HepG2 (cell line): ENCODE data around the gene STC2. TPM values are rescaled to one million over a fixed set of nuclear protein-coding genes. Genes with fewer than 3 reads are reported as not detected.

Experiments
- AGO2 ChIP-seq: fragments of 200-400 bp; formaldehyde crosslinking; optimal IDR thresholded peaks from 2 replicates; pipeline ENCODE3; 2017; ENCODE audit warnings: mild to moderate bottlenecking, low read depth, low read length, moderate library complexity
- CBFB ChIP-seq: sonication (generic); formaldehyde crosslinking; IDR thresholded peaks from 2 replicates; pipeline ENCODE4 v1.4.0; 2020; ENCODE audit warnings: missing genetic modification reagents
- RFXAP ChIP-seq: sonication (generic); formaldehyde crosslinking; IDR thresholded peaks from 2 replicates; pipeline ENCODE4 v1.4.0; 2020; ENCODE audit warnings: missing genetic modification reagents, borderline replicate concordance
- SALL1 ChIP-seq: sonication (generic); formaldehyde crosslinking; IDR thresholded peaks from 2 replicates; pipeline ENCODE4 v1.8.0; 2022; ENCODE audit warnings: mild to moderate bottlenecking, missing genetic modification reagents
- ZNF556 ChIP-seq: sonication (generic); formaldehyde crosslinking; IDR thresholded peaks from 2 replicates; pipeline ENCODE4 v1.4.0; 2020; ENCODE audit warnings: mild to moderate bottlenecking, missing genetic modification reagents, borderline replicate concordance
- ZNF770 ChIP-seq: sonication (generic); formaldehyde crosslinking; IDR thresholded peaks from 2 replicates; pipeline ENCODE4 v1.5.0; 2020; ENCODE audit warnings: mild to moderate bottlenecking, missing genetic modification reagents
- ZNF878 ChIP-seq: sonication (generic); formaldehyde crosslinking; IDR thresholded peaks from 2 replicates; pipeline ENCODE4 v1.8.1; 2023; ENCODE audit warnings: mild to moderate bottlenecking, missing genetic modification reagents, moderate library complexity
- polyA plus RNA-seq, 8 experiments: library from polyadenylated mRNA; depleted of rRNA in 3 of 8; stranded (reverse) in 7 of 8; unstranded in 1 of 8; fragments of >200 nt; fragmentation: Illumina TruSeq in 4 of 8; extraction: Trizol in 4 of 8; gene quantifications; 2 replicates each; pipeline versions ENCODE4 v1.2.1 to v1.2.3, GENCODE V29; 2011 to 2016; ENCODE audit warnings: low read depth in 4 of 8, missing spikeins in 1 of 8, mixed read lengths in 1 of 8; ENCODE audit not compliant: insufficient read depth in 1 of 8
- total RNA-seq, 5 experiments: library from RNA; depleted of rRNA; stranded (reverse); fragments of >200 nt; fragmentation: Illumina TruSeq; extraction: Trizol; gene quantifications; 2 replicates each; pipeline ENCODE4 v1.2.3, GENCODE V29; 2016; ENCODE audit warnings: low read depth in 1 of 5
- TF ChIP-seq, protein P1 (sequence below), 2 experiments: fragments of 450-650 bp in 1 of 2; sonication (generic) in 1 of 2; formaldehyde crosslinking in 1 of 2; IDR thresholded peaks; 2 replicates each; pipeline versions ENCODE4 v1.6.1 to v1.8.0; 2016 to 2022; ENCODE audit warnings: antibody characterized with exemption in 1 of 2, mild to moderate bottlenecking in 1 of 2, missing genetic modification reagents in 1 of 2
- TF ChIP-seq, protein P2 (sequence below): sonication (generic); formaldehyde crosslinking; IDR thresholded peaks from 2 replicates; pipeline ENCODE4 v1.5.1; 2020; ENCODE audit warnings: mild to moderate bottlenecking, missing genetic modification reagents

STC2 gene
- total and polyA plus RNA-seq, 2 of the 13 experiments (the other 11 are each of a cell fraction or from before 2014, with no cell fraction given) = 27.1 to 69.2 TPM

DNA sequence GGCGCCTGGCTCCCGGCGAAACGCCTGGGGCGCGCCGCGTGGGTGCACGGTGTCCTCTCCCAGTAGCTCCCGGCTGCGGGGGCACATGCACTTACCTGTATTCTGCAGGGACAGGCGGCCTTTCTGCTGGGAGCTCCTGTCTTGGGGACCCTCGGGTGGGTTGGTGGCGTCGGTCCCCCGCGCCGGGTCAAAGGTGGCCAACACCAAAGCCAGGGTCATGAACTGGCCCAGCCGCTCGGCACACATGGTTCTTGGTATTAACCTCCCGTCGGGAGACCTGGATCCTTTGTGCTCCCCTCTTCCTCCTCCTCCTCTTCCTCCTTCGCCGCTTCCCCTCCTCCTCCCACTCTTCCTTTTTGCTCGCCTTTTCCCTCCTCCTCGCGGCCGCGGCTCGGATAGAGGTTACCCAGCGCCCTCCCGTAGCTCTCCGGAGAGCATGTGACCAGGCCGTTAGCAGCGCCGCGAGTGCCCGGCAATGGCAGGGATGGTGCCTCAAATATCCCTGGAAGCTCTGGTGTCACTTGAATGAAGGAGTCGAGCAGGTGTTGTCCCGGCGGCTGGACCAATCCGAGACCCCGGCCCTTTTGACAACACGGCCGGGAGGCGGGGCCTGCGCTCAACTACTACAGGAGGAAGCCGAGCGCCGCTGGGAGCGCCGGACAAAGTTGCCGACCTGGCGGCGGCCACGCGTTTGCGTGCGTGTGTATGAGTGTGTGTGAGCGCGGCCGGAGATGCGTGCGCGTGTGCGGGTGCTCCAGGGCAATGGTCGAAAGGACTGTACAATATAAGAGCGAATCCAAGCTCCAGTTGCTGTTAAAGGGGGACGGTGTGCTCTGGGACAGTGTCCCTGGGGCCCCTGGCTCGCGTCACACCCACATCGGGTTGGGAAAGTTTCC is at the start of gene STC2 (continued):
- TF ChIP-seq, protein P1, sequence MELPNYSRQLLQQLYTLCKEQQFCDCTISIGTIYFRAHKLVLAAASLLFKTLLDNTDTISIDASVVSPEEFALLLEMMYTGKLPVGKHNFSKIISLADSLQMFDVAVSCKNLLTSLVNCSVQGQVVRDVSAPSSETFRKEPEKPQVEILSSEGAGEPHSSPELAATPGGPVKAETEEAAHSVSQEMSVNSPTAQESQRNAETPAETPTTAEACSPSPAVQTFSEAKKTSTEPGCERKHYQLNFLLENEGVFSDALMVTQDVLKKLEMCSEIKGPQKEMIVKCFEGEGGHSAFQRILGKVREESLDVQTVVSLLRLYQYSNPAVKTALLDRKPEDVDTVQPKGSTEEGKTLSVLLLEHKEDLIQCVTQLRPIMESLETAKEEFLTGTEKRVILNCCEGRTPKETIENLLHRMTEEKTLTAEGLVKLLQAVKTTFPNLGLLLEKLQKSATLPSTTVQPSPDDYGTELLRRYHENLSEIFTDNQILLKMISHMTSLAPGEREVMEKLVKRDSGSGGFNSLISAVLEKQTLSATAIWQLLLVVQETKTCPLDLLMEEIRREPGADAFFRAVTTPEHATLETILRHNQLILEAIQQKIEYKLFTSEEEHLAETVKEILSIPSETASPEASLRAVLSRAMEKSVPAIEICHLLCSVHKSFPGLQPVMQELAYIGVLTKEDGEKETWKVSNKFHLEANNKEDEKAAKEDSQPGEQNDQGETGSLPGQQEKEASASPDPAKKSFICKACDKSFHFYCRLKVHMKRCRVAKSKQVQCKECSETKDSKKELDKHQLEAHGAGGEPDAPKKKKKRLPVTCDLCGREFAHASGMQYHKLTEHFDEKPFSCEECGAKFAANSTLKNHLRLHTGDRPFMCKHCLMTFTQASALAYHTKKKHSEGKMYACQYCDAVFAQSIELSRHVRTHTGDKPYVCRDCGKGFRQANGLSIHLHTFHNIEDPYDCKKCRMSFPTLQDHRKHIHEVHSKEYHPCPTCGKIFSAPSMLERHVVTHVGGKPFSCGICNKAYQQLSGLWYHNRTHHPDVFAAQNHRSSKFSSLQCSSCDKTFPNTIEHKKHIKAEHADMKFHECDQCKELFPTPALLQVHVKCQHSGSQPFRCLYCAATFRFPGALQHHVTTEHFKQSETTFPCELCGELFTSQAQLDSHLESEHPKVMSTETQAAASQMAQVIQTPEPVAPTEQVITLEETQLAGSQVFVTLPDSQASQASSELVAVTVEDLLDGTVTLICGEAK (IDR thresholded peaks at IDR 0.05) = no peak
- TF ChIP-seq, protein P1 (CRISPR knock-in tag; IDR thresholded peaks at IDR 0.05) = no peak
- TF ChIP-seq, protein P2, sequence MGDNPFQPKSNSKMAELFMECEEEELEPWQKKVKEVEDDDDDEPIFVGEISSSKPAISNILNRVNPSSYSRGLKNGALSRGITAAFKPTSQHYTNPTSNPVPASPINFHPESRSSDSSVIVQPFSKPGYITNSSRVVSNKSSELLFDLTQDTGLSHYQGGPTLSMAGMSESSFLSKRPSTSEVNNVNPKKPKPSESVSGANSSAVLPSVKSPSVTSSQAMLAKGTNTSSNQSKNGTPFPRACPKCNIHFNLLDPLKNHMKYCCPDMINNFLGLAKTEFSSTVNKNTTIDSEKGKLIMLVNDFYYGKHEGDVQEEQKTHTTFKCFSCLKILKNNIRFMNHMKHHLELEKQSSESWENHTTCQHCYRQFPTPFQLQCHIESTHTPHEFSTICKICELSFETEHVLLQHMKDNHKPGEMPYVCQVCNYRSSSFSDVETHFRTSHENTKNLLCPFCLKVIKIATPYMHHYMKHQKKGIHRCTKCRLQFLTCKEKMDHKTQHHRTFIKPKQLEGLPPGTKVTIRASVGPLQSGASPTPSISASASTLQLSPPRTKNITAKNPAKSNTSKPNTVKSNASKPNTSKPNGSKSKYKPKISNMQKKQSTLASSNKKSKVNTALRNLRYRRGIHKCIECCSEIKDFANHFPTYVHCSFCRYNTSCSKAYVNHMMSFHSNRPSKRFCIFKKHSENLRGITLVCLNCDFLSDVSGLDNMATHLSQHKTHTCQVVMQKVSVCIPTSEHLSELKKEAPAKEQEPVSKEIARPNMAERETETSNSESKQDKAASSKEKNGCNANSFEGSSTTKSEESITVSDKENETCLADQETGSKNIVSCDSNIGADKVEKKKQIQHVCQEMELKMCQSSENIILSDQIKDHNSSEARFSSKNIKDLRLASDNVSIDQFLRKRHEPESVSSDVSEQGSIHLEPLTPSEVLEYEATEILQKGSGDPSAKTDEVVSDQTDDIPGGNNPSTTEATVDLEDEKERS = peak; percentile 55
- peak; percentile 90 for TF ChIP-seq SALL1 (CRISPR knock-in tag)
- TF ChIP-seq AGO2 = peak; percentile 71
- TF ChIP-seq ZNF878 (CRISPR knock-in tag) = peak; percentile 48; the same call in 1 of the 2 replicates
- TF ChIP-seq ZNF556 = peak; percentile 49; the same call in 1 of the 2 replicates
- TF ChIP-seq ZNF770 = 0 out of 2 replicates have a peak, but pooled peaks have one; percentile 9
- TF ChIP-seq RFXAP = peak; percentile 60; the same call in 1 of the 2 replicates
- no peak; the same call in 1 of the 2 replicates for TF ChIP-seq CBFB (CRISPR knock-in tag)
